Omental fat pad (tissue), 4 donors: Measurements from ENCODE around the gene TARS2. TPM values are rescaled to one million over a fixed set of nuclear protein-coding genes. Genes with fewer than 3 reads are reported as not detected.

Source experiments
- ATAC-seq: fragments of 150-250 bp; one replicate; pipeline ENCODE4 v1.9.1; 2016; ENCODE audit warnings: mild to moderate bottlenecking, moderate library complexity; ENCODE audit not compliant: low FRiP score
- DNase-seq: peaks from one replicate; pipeline ENCODE4 v3.0.0-alpha.2; 2019; ENCODE audit warnings: low spot score
- total RNA-seq, 4 donors: library from RNA; depleted of rRNA; stranded (reverse); fragments of >200 nt; gene quantifications; one replicate each; pipeline ENCODE4 v1.1.0, GENCODE V29; 2016
- TF ChIP-seq, protein P1 (sequence below), 3 donors: fragments of 450-650 bp; IDR thresholded peaks; one replicate each; pipeline ENCODE4 v1.5.1; 2016 to 2017; ENCODE audit warnings: antibody characterized with exemption in 3 of 3, mild to moderate bottlenecking in 3 of 3, moderate library complexity in 2 of 3

TARS2 gene, protein sequence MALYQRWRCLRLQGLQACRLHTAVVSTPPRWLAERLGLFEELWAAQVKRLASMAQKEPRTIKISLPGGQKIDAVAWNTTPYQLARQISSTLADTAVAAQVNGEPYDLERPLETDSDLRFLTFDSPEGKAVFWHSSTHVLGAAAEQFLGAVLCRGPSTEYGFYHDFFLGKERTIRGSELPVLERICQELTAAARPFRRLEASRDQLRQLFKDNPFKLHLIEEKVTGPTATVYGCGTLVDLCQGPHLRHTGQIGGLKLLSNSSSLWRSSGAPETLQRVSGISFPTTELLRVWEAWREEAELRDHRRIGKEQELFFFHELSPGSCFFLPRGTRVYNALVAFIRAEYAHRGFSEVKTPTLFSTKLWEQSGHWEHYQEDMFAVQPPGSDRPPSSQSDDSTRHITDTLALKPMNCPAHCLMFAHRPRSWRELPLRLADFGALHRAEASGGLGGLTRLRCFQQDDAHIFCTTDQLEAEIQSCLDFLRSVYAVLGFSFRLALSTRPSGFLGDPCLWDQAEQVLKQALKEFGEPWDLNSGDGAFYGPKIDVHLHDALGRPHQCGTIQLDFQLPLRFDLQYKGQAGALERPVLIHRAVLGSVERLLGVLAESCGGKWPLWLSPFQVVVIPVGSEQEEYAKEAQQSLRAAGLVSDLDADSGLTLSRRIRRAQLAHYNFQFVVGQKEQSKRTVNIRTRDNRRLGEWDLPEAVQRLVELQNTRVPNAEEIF
- 10 to 100 TPM in 2 of 4 donors, 1 to 10 TPM in 2; 7.0 to 10.9 (median 10.0) TPM for total RNA-seq

DNA sequence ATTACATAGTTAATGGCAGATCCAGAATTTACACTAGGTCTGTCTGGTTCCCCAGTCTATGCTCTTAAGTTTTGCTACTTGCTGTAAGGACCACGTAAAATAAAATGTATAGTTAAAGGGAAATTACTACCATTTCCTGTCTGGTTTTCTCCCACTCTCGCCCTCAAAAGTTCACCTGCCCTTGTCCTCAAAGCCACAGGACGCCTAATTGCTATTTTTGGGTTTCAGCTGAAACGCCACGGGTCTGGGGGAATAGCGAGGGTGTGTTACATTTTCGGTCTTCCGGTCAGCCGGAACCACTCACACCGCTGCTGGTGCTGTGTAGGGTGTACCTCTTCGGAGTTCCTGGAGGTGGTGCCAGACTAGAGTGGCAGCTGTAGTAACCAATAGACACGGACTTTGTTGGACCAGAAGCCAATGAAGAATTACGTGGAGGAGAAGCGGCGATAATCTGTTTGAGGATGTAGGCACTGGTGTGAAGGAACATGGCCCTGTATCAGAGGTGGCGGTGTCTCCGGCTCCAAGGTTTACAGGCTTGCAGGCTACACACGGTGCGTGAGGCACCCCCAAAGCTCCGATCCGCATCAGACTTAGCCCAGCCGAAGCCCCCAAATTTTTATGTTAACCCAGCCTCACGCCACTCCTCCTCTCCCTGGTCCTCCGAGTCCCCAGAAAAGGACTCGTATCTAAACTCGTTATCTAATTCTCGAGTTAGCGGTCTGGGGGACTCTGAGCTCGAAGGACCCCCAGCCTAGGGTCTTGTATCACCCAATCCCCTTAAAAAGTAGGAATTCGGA, at the start of gene TARS2:
Gene TARS2 (plus strand): TSS at position 454 of the 797 bp plus-strand sequence. CDS start 32 bp downstream, at position 486.
- DNase-seq (peak; percentile 95), ATAC-seq (peak; percentile 100)
- TF ChIP-seq, protein P1, sequence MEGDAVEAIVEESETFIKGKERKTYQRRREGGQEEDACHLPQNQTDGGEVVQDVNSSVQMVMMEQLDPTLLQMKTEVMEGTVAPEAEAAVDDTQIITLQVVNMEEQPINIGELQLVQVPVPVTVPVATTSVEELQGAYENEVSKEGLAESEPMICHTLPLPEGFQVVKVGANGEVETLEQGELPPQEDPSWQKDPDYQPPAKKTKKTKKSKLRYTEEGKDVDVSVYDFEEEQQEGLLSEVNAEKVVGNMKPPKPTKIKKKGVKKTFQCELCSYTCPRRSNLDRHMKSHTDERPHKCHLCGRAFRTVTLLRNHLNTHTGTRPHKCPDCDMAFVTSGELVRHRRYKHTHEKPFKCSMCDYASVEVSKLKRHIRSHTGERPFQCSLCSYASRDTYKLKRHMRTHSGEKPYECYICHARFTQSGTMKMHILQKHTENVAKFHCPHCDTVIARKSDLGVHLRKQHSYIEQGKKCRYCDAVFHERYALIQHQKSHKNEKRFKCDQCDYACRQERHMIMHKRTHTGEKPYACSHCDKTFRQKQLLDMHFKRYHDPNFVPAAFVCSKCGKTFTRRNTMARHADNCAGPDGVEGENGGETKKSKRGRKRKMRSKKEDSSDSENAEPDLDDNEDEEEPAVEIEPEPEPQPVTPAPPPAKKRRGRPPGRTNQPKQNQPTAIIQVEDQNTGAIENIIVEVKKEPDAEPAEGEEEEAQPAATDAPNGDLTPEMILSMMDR (IDR thresholded peaks at IDR 0.05): no peak

DNA sequence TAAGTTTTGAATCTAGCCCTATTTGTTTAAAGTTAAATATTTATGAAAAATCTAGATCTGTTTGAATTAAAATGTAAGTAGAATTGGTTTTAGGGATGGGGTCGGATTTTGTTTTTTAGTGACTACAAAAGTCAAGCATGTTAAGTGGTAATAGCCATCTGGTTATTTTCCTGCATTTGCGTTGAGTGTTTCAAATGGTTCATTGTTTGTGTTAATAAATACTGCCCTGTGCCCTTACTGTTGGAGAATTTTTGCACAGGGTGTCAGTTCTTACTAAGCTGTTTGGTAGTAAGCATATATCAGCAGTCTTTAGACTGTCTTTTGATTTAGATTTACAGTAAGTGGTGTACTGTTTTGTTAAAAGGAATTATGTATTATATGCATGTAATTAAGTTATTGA, 46.1 kb upstream of the TARS2 start:
- TF ChIP-seq, protein P1 (IDR thresholded peaks at IDR 0.05): no peak
- ATAC-seq: no peak
- DNase-seq: no peak

DNA sequence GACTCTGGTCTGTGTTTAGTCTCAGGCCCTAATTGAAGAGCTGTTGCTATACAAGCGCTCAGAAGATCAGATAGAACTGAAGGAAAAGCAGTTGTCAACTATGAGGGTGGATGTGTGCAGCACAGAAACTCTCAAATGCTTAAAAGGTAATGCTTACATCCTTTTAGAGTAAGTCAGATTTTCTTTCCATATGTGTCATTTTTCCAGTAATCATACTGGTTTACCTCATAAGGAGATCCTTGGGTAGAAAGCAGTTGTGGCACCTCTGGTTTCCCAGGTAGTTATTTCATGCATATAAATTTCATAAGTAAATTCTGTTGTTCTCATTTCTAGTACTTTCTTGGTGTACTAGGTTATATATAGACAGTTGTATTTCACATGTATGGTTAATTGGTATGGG, 43.0 kb upstream of the TARS2 start:
- no peak for ATAC-seq
- no peak for DNase-seq
- TF ChIP-seq, protein P1 (IDR thresholded peaks at IDR 0.05): no peak

DNA sequence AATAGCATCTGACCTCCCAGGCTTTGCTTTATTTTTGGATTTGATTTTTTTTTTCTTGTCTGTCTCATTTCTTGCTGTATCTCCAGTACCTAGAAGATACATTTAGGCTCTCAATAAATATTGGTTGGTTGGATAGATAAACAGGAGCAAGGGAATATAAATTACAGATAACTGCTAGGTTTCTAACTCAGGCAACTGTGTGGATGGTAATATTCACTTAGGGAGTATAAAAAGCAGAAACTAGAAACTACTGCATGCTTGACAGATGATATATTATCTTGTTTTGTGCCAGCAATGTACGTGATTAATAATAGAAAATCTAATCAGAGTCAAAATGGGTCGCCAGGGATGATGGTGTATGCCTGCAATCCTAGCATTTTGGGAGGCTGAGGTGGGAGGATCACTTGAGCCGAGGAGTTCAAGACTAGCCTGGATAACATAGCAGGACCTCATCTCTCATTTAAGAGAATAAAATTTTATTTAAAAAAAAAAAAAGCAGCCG, 31.0 kb upstream of the TARS2 start:
- DNase-seq (no peak), ATAC-seq (no peak)
- TF ChIP-seq, protein P1 (IDR thresholded peaks at IDR 0.05): no peak

DNA sequence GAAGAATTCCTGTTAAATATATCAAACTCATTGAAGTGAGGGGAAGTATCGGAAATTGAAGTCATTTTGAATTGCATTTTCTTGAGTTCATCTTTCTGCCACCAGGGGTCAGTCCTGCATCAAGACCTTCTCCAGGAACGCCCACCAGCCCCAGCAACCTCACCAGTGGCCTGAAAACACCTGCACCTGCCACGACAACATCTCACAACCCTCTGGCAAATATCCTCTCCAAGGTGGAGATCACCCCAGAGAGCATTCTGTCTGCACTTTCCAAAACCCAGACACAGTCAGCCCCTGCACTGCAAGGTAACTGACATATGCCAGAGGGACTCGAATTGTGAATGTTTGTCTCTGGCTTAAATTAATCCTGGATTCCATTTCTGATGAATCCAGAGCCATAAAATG, 22.8 kb upstream of the TARS2 start:
- TF ChIP-seq, protein P1 (IDR thresholded peaks at IDR 0.05): no peak
- DNase-seq: peak; percentile 36
- peak; percentile 54 for ATAC-seq

DNA sequence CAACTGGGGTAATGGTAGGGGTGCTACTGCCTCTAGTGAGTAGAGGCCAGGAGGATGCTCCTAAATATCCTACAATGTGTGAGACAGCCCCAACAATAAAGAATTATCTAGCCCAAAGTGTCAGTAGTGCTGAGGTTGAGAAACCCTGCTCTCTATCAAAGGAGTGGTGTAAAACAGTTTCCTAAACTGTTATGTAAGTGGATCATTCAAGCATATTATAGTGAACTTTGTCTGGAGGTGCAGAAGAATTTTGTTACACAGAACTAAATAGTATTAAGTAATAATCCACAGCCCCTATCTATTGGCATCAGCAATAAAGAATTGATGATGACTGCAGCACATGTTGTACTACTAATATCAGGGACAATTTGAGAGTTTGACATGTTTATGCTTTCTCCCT, 20.3 kb upstream of the TARS2 start:
- DNase-seq: no peak

More for the DNA sequence above, 20.3 kb upstream of the TARS2 start:
- TF ChIP-seq, protein P1 (IDR thresholded peaks at IDR 0.05): no peak
- no peak for ATAC-seq
